ENCODE results near the gene MICALL2.

MICALL2 gene

GRCh38 chr7:1411414-1411813 is 47.9 kb downstream of the MICALL2 start:
- FAIRE-seq, result no peak

GRCh38 chr7:1410992-1411391 is 48.3 kb downstream of the MICALL2 start:
- FAIRE-seq, result no peak

- no peak for FAIRE-seq
These were observed 49.7 kb downstream of the MICALL2 start for GRCh38 chr7:1409555-1409954.

- no peak for FAIRE-seq
These were observed 50.8 kb downstream of the MICALL2 start for GRCh38 chr7:1408466-1408865.

GRCh38 chr7:1407892-1408291 is 51.4 kb downstream of the MICALL2 start:
- no peak for FAIRE-seq

GRCh38 chr7:1404898-1405548 is 54.2 kb downstream of the MICALL2 start:
- no peak for FAIRE-seq

- FAIRE-seq, result no peak
These were observed 54.8 kb downstream of the MICALL2 start for GRCh38 chr7:1404460-1404809.

- no peak for FAIRE-seq
These were observed 55.4 kb downstream of the MICALL2 start for GRCh38 chr7:1403638-1404459.

- no peak for FAIRE-seq
These were observed 56.3 kb downstream of the MICALL2 start for GRCh38 chr7:1402791-1403637.

- no peak for FAIRE-seq
These were observed 57.0 kb downstream of the MICALL2 start for GRCh38 chr7:1402110-1402790.

- FAIRE-seq, result no peak
These were observed 58.3 kb downstream of the MICALL2 start for GRCh38 chr7:1401011-1401410.

GRCh38 chr7:1400371-1400770 is 58.9 kb downstream of the MICALL2 start:
- no peak for FAIRE-seq

- no peak for FAIRE-seq
These were observed 61.6 kb downstream of the MICALL2 start for GRCh38 chr7:1397491-1398327.

GRCh38 chr7:1396195-1396594 is 63.1 kb downstream of the MICALL2 start:
- FAIRE-seq, result no peak

GRCh38 chr7:1395211-1396070 is 63.8 kb downstream of the MICALL2 start:
- FAIRE-seq, result no peak

- FAIRE-seq, result no peak
These were observed 64.9 kb downstream of the MICALL2 start for GRCh38 chr7:1394371-1394770.

GRCh38 chr7:1393421-1393820 is 65.8 kb downstream of the MICALL2 start:
- no peak for FAIRE-seq

- no peak for FAIRE-seq
These were observed 66.7 kb downstream of the MICALL2 start for GRCh38 chr7:1392556-1392955.

- FAIRE-seq, result no peak
These were observed 67.8 kb downstream of the MICALL2 start for GRCh38 chr7:1391449-1391848.

- no peak for FAIRE-seq
These were observed 70.5 kb downstream of the MICALL2 start for GRCh38 chr7:1388703-1389335.

Measured in islet of Langerhans (tissue), 1 donor.